ENCODE data around the gene CTNNA3.

DNA sequence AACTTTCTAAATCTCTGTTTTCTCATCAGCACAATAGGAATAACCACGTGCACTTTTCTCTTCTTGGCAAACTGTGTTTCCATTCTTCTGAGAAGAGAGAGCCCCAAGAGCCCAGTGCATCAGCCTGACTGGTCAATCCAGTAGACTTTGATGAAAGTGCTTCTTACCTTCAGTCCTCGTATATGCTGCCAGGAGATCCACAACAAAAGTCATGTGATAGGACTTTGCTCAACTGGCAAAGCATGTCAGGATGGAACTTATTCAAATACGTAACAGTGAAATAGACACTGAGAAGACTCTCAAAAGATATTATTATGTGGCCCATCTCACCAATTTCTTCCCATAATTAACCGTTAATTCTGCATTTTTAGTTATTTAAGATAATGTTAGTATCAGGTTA is 1801.6 kb downstream of the CTNNA3 start:
- TF ChIP-seq, protein P1, sequence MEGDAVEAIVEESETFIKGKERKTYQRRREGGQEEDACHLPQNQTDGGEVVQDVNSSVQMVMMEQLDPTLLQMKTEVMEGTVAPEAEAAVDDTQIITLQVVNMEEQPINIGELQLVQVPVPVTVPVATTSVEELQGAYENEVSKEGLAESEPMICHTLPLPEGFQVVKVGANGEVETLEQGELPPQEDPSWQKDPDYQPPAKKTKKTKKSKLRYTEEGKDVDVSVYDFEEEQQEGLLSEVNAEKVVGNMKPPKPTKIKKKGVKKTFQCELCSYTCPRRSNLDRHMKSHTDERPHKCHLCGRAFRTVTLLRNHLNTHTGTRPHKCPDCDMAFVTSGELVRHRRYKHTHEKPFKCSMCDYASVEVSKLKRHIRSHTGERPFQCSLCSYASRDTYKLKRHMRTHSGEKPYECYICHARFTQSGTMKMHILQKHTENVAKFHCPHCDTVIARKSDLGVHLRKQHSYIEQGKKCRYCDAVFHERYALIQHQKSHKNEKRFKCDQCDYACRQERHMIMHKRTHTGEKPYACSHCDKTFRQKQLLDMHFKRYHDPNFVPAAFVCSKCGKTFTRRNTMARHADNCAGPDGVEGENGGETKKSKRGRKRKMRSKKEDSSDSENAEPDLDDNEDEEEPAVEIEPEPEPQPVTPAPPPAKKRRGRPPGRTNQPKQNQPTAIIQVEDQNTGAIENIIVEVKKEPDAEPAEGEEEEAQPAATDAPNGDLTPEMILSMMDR (IDR thresholded peaks at IDR 0.05): no peak
- TF ChIP-seq POLR2AphosphoS5 (IDR thresholded peaks at IDR 0.05; ENCODE audit: low read depth, low read length) (no peak), TCF7L2 (IDR thresholded peaks at IDR 0.05; ENCODE audit: low read depth, low read length) (no peak), SIN3A (IDR thresholded peaks at IDR 0.05; ENCODE audit: borderline replicate concordance, insufficient read depth, low read depth, low read length) (no peak)
- TF ChIP-seq, protein P2, sequence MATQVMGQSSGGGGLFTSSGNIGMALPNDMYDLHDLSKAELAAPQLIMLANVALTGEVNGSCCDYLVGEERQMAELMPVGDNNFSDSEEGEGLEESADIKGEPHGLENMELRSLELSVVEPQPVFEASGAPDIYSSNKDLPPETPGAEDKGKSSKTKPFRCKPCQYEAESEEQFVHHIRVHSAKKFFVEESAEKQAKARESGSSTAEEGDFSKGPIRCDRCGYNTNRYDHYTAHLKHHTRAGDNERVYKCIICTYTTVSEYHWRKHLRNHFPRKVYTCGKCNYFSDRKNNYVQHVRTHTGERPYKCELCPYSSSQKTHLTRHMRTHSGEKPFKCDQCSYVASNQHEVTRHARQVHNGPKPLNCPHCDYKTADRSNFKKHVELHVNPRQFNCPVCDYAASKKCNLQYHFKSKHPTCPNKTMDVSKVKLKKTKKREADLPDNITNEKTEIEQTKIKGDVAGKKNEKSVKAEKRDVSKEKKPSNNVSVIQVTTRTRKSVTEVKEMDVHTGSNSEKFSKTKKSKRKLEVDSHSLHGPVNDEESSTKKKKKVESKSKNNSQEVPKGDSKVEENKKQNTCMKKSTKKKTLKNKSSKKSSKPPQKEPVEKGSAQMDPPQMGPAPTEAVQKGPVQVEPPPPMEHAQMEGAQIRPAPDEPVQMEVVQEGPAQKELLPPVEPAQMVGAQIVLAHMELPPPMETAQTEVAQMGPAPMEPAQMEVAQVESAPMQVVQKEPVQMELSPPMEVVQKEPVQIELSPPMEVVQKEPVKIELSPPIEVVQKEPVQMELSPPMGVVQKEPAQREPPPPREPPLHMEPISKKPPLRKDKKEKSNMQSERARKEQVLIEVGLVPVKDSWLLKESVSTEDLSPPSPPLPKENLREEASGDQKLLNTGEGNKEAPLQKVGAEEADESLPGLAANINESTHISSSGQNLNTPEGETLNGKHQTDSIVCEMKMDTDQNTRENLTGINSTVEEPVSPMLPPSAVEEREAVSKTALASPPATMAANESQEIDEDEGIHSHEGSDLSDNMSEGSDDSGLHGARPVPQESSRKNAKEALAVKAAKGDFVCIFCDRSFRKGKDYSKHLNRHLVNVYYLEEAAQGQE (IDR thresholded peaks at IDR 0.05; ENCODE audit: insufficient read depth in 1 of 2, low read depth in 2 of 2, low read length in 1 of 2): no peak
